CD4-positive, alpha-beta T cell (primary cell): ENCODE data around the gene ETF1. TPM values are rescaled to one million over a fixed set of nuclear protein-coding genes. Genes with fewer than 3 reads are reported as not detected.

Experiments used
- ATAC-seq: fragments of 200-7000 bp; cut with Tn5 transposase; one replicate; pipeline ENCODE4 v1.10.0; 2022; ENCODE audit warnings: mild to moderate bottlenecking; ENCODE audit not compliant: poor library complexity
- CTCF ChIA-PET: fragments of 350-600 bp; sonication (Branson Sonifier 250); formaldehyde crosslinking; loops from one replicate; lab custom pipeline; 2021; ENCODE audit warnings: antibody characterized with exemption, inconsistent platforms; lab: Charles Lee
- POLR2A ChIA-PET: fragments of 350-600 bp; sonication (Branson Sonifier 250); formaldehyde crosslinking; loops from one replicate; lab custom pipeline; 2021; ENCODE audit warnings: antibody characterized with exemption, inconsistent platforms; lab: Charles Lee
- DNase-seq, 14 experiments: peaks; one replicate each; pipeline ENCODE4 v3.0.0-alpha.2; 2013 to 2020; ENCODE audit warnings: mixed read lengths in 2 of 14
- H3K27ac ChIP-seq, 2 donors: one replicate each; pipeline versions ENCODE4 v1.5.1 to v1.7.0; 2013; ENCODE audit warnings: low read length in 2 of 2, low read depth in 1 of 2, mild to moderate bottlenecking in 1 of 2
- H3K27me3 ChIP-seq, 2 experiments: 1 replicate in 1 of 2; 2 replicates in 1 of 2; pipeline versions ENCODE4 v1.6.1 to v1.7.0; 2013; ENCODE audit warnings: low read length in 2 of 2, control low read depth in 1 of 2, mild to moderate bottlenecking in 1 of 2, moderate library complexity in 1 of 2; ENCODE audit not compliant: insufficient read depth in 2 of 2, control insufficient read depth in 1 of 2
- H3K36me3 ChIP-seq: one replicate; pipeline ENCODE4 v1.6.1; 2013; ENCODE audit warnings: low read length, control low read depth; ENCODE audit not compliant: insufficient read depth
- H3K4me1 ChIP-seq: one replicate; pipeline ENCODE4 v1.6.1; 2013; ENCODE audit warnings: low read length, control low read depth; ENCODE audit not compliant: insufficient read depth
- H3K4me3 ChIP-seq: one replicate; pipeline ENCODE4 v1.5.1; 2013; ENCODE audit warnings: mild to moderate bottlenecking, low read length, moderate library complexity
- H3K9me3 ChIP-seq, 2 experiments: 1 replicate in 1 of 2; 2 replicates in 1 of 2; pipeline versions ENCODE4 v1.6.1 to v1.7.0; 2013; ENCODE audit warnings: low read length in 2 of 2, mild to moderate bottlenecking in 2 of 2, control low read depth in 1 of 2, moderate library complexity in 1 of 2; ENCODE audit not compliant: control insufficient read depth in 1 of 2, insufficient read depth in 1 of 2
- H3K27ac Mint-ChIP-seq: one replicate; pipeline ENCODE4 v1.8.0; 2020; ENCODE audit warnings: mixed read lengths
- H3K27me3 Mint-ChIP-seq: one replicate; pipeline ENCODE4 v1.8.0; 2021; ENCODE audit warnings: mixed read lengths
- H3K36me3 Mint-ChIP-seq: one replicate; pipeline ENCODE4 v1.8.0; 2021; ENCODE audit warnings: low read depth, mixed read lengths
- H3K4me1 Mint-ChIP-seq: one replicate; pipeline ENCODE4 v1.8.0; 2021; ENCODE audit warnings: low read depth, mixed read lengths
- H3K4me3 Mint-ChIP-seq: one replicate; pipeline ENCODE4 v1.8.0; 2020; ENCODE audit warnings: mild to moderate bottlenecking, mixed read lengths
- H3K9me3 Mint-ChIP-seq: one replicate; pipeline ENCODE4 v1.8.0; 2020; ENCODE audit warnings: mixed read lengths
- CTCF ChIP-seq: fragments of 200-600 bp; IDR thresholded peaks from one replicate; pipeline ENCODE4 v1.8.0; 2022; ENCODE audit warnings: antibody characterized with exemption, mild to moderate bottlenecking
- intact Hi-C, 2 experiments: fragments of 100-400 bp; cut with DNase I in 1 of 2; cut with micrococcal nuclease in 1 of 2; formaldehyde crosslinking; loops; one replicate each; pipeline versions ENCODE4 v1.15.1 to v1.9.0; 2023 to 2025; cut with DNase I, micrococcal nuclease
- total RNA-seq, 174 experiments: library from RNA in 2 of 174; stranded (reverse) in 2 of 174; gene quantifications; one replicate each; pipeline ENCODE4 v1.2.3 and lab custom pipeline; 2021 to 2026

ETF1 gene
- total RNA-seq, 2 experiments from 2014 or later = 178 to 187 TPM

- Mint-ChIP-seq H3K4me1 (peaks cover 77% of the 10 kb centered on the region), H3K36me3 (peaks cover 99% of the 10 kb centered on the region), H3K27me3 (no peaks in the 10 kb centered on the region), H3K27ac (peak overlapping the region; percentile 39), H3K4me3 (no peak overlapping the region), H3K9me3 (no peaks in the 10 kb centered on the region)
- Histone ChIP-seq H3K27me3 (no peaks in the 10 kb centered on the region), H3K27ac (no peak overlapping the region), H3K36me3 (peaks cover 87% of the 10 kb centered on the region), H3K4me3 (no peak overlapping the region), H3K4me1 (peaks cover 31% of the 10 kb centered on the region), H3K9me3 (no peaks in the 10 kb centered on the region)
- TF ChIP-seq CTCF = no peak
- no peak for ATAC-seq
- ChIA-PET CTCF (interaction anchor here (0.7 to 0.9 kb wide), 2 partner anchors 15 to 29 kb away, joined by 3 read pairs; no protein-coding TSS in a partner anchor), POLR2A (no interaction called here)
- intact Hi-C loops = loop anchor here (10.0 kb wide), 11 partner anchors 105 to 1835 kb away; partner anchors contain the start of genes ANKHD1 (in 1 of the 2), CDC23 (in 1 of the 2), CDC25C (in 1 of the 2) and CYSTM1 (in 1 of the 2)
- DNase-seq = no peak
Measured at GRCh38 chr5:138569782-138570181, 26.7 kb upstream of the ETF1 start.

- peaks cover 34% of the 10 kb centered on the region for H3K4me1 ChIP-seq
- Mint-ChIP-seq H3K27ac (peak overlapping the region; percentile 29), H3K9me3 (no peaks in the 10 kb centered on the region), H3K27me3 (no peaks in the 10 kb centered on the region), H3K4me1 (peaks cover 73% of the 10 kb centered on the region), H3K36me3 (peaks cover 99% of the 10 kb centered on the region), H3K4me3 (no peak overlapping the region)
- CTCF ChIA-PET = no interaction called here
- ATAC-seq (no peak), DNase-seq (peak in 1 of 14 experiments; percentile 20)
- no peaks in the 10 kb centered on the region for H3K27me3 ChIP-seq
- peaks cover 99% of the 10 kb centered on the region for H3K36me3 ChIP-seq
- H3K27ac ChIP-seq = no peak overlapping the region
- POLR2A ChIA-PET = interaction anchor here (0.7 to 3.0 kb wide), 4 partner anchors 7 to 65 kb away, joined by 3 to 24 read pairs (median 4); partner anchors contain the start of genes ETF1 and HSPA9
- H3K4me3 ChIP-seq = no peak overlapping the region
- intact Hi-C loops = no loop called here
- no peak for TF ChIP-seq CTCF
- no peaks in the 10 kb centered on the region for H3K9me3 ChIP-seq
Measured at GRCh38 chr5:138568061-138568824, 25.2 kb upstream of the ETF1 start.

GRCh38 chr5:138566792-138567191, 23.8 kb upstream of the ETF1 start:
- H3K27me3 Mint-ChIP-seq = no peaks in the 10 kb centered on the region
- no peak for DNase-seq
- ChIA-PET CTCF (interaction anchor here (0.9 to 2.0 kb wide), 2 partner anchors 13 to 19 kb away, joined by 3 to 10 read pairs; no protein-coding TSS in a partner anchor), POLR2A (interaction anchor here (3.0 to 3.5 kb wide), 2 partner anchors 9 to 24 kb away, joined by 19 to 24 read pairs; partner anchors contain the start of genes ETF1 and HSPA9)
- no peaks in the 10 kb centered on the region for H3K9me3 ChIP-seq
- no peak overlapping the region for H3K27ac ChIP-seq
- intact Hi-C loops = no loop called here
- peaks cover 93% of the 10 kb centered on the region for H3K36me3 ChIP-seq
- H3K4me1 ChIP-seq = peaks cover 29% of the 10 kb centered on the region
- no peaks in the 10 kb centered on the region for H3K9me3 Mint-ChIP-seq
- ATAC-seq = no peak
- peak overlapping the region; percentile 27 for H3K4me3 Mint-ChIP-seq
- H3K27ac Mint-ChIP-seq = peak overlapping the region; percentile 79
- H3K36me3 Mint-ChIP-seq = peaks cover 95% of the 10 kb centered on the region
- H3K4me3 ChIP-seq = no peak overlapping the region
- no peaks in the 10 kb centered on the region for H3K27me3 ChIP-seq
- TF ChIP-seq CTCF = no peak
- peaks cover 70% of the 10 kb centered on the region for H3K4me1 Mint-ChIP-seq
